BJ (cell line): Measurements from ENCODE around the gene APPL1. TPM values are rescaled to one million over a fixed set of nuclear protein-coding genes. Genes with fewer than 3 reads are reported as not detected.

ENCODE experiments used
- CTCF ChIA-PET: fragments of 350-600 bp; formaldehyde crosslinking; extraction: SDS; loops from one replicate; lab custom pipeline; 2021; ENCODE audit warnings: antibody characterized with exemption, inconsistent platforms; lab: Yijun Ruan, JAX
- POLR2A ChIA-PET: fragments of 300-600 bp; sonication (Branson Sonifier 250); formaldehyde crosslinking; extraction: SDS; loops from one replicate; lab custom pipeline; 2021; ENCODE audit warnings: antibody characterized with exemption; lab: Charles Lee
- DNase-seq: peaks from one replicate; pipeline ENCODE4 v3.0.0-alpha.2; 2011; ENCODE audit warnings: low read depth
- H3K27me3 ChIP-seq: 2 replicates; pipeline ENCODE4 v1.6.0; 2011; ENCODE audit warnings: low read length; ENCODE audit not compliant: control insufficient read depth, insufficient read depth
- H3K36me3 ChIP-seq: 2 replicates; pipeline ENCODE4 v1.5.1; 2011; ENCODE audit warnings: low read length; ENCODE audit not compliant: control insufficient read depth, insufficient read depth
- H3K4me3 ChIP-seq: 2 replicates; pipeline ENCODE4 v1.5.1; 2011; ENCODE audit warnings: low read depth, mild to moderate bottlenecking, control low read depth, low read length
- polyA plus RNA-seq: library from polyadenylated mRNA; depleted of rRNA; stranded (reverse); fragments of >200 nt; gene quantifications from 2 replicates; pipeline ENCODE4 v1.2.3, GENCODE V29; 2011
- TF ChIP-seq, protein P1 (sequence below): IDR thresholded peaks from 2 replicates; pipeline ENCODE4 v1.5.1; 2011; ENCODE audit warnings: low read depth, mild to moderate bottlenecking, control low read depth, inconsistent platforms, low read length, moderate library complexity; ENCODE audit not compliant: insufficient read depth

Gene APPL1
- polyA plus RNA-seq, 1 experiment = 14.1 TPM

DNA sequence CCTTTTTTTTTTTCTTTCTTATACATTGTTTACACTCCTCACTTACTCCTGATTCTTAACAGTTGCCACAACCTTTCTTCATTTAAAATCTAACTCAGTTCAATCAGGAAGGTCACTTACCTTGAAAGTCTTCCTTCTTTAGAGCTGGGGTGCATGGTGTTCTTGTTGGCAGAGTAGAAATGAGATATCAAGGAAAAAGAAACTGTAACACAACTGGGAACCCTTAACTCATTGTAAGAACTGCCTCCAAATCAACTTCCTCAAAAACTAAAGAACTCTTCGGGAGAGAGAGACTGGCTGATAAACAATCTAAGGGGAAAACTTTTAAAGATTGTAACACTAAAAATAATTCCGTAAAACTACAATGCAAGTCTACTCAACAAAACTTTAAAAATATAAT, 1.4 kb upstream of the APPL1 start:
- CTCF ChIA-PET = interaction anchor here (1.9 kb wide), 1 partner anchor 56 kb away, joined by 4 read pairs; no protein-coding TSS in a partner anchor
- TF ChIP-seq, protein P1, sequence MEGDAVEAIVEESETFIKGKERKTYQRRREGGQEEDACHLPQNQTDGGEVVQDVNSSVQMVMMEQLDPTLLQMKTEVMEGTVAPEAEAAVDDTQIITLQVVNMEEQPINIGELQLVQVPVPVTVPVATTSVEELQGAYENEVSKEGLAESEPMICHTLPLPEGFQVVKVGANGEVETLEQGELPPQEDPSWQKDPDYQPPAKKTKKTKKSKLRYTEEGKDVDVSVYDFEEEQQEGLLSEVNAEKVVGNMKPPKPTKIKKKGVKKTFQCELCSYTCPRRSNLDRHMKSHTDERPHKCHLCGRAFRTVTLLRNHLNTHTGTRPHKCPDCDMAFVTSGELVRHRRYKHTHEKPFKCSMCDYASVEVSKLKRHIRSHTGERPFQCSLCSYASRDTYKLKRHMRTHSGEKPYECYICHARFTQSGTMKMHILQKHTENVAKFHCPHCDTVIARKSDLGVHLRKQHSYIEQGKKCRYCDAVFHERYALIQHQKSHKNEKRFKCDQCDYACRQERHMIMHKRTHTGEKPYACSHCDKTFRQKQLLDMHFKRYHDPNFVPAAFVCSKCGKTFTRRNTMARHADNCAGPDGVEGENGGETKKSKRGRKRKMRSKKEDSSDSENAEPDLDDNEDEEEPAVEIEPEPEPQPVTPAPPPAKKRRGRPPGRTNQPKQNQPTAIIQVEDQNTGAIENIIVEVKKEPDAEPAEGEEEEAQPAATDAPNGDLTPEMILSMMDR = no peak

DNA sequence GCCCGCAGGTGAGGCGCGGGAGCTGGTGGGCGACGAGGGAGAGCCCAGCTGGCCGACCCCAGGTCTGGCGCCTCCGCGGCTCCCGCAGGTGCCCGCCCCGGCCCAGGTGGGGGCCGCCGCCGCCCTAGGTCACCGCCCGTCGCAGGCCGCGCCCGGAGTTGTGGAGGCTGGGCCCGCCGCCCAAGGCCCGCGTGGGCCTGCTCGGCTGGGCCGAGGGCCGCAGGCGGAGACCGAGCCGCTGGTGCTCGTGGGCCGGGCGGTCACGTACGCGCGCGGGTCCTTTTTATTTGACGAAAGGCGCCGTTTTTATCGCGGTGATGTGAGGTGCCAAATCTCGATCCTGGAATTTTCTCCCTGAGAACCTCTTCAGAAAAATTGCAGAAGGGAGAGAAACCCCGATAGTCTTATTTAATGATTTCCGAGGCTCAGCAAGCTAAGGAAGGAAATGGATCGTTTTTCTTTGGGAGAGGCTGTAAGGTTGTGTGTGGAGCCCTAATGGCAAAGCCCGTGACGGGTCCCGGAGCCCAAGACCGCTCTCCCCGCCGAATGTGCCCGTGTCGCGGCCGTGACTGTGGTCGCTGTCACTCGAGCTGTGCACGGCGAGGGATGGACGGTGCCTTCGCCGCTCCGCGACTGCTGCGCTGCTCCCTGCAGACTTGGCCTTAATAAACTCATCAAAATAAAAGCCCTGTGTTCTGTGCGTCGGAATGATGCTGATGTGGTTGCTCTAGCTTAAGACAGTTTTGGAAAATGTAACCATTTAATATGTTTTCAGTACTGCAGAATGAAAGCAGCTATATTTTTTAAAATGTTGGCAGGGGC, 612 bp downstream of the APPL1 start:
- CTCF ChIA-PET = interaction anchor here (0.9 to 1.5 kb wide), 3 partner anchors 58 to 233 kb away, joined by 3 to 6 read pairs (median 3); no protein-coding TSS in a partner anchor
- H3K36me3 ChIP-seq = no peaks in the 10 kb centered on the region
- POLR2A ChIA-PET = no interaction called here
- TF ChIP-seq, protein P1 = no peak
- peak overlapping the region; percentile 51 for H3K4me3 ChIP-seq
- H3K27me3 ChIP-seq = no peaks in the 10 kb centered on the region
- DNase-seq = no peak

More for the DNA sequence above, 1.4 kb upstream of the APPL1 start:
- POLR2A ChIA-PET = no interaction called here
- H3K36me3 ChIP-seq = no peaks in the 10 kb centered on the region
- H3K27me3 ChIP-seq = no peaks in the 10 kb centered on the region
- no peak overlapping the region for H3K4me3 ChIP-seq
- DNase-seq = no peak

DNA sequence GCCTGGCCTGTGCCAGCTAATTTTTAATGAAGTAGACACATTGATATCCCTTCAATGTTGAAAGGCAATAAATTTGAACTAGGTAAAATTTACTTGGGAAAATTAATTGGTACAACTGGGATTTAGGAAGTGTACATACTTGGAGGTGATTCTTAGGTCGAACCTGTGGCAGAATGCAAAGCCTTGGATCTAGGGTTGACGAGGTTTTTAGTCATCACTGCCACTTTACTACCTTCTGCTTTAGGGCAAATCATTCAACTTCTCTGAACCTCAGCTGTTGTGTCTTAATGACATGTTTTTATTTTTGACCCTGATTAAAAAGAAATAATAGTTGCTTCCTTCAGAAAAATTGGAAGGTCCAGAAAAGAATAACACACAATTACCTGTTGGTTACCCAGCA, 2.5 kb downstream of the APPL1 start:
- CTCF ChIA-PET = interaction anchor here (0.6 kb wide), 1 partner anchor 53 kb away, joined by 3 read pairs; no protein-coding TSS in a partner anchor
- TF ChIP-seq, protein P1 = no peak
- no peak for DNase-seq
- POLR2A ChIA-PET = no interaction called here
- Histone ChIP-seq H3K36me3 (no peaks in the 10 kb centered on the region), H3K27me3 (no peaks in the 10 kb centered on the region), H3K4me3 (no peak overlapping the region)

DNA sequence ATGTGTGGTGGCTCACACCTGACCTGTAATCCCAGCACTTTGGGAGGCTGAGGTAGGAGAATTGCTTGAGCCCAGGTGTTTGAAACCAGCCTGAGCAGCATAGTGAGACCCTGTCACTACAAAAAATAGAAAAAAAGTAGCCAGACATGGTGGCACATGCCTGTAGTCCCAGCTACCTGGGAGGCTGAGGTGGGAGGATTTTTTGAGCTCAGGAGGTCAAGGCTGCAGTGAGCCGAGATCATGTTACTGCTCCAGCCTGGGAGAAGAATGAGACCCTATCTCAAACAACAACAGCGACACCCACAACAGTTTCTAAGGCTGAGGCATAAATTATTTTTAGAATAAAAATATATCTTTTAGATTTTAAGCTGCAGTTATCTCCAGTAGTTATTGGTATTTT, 6.3 kb downstream of the APPL1 start:
- ChIA-PET CTCF (interaction anchor here (0.6 to 0.9 kb wide), 2 partner anchors 11 to 588 kb away, joined by 3 read pairs; no protein-coding TSS in a partner anchor), POLR2A (no interaction called here)
- TF ChIP-seq, protein P1 = no peak
- Histone ChIP-seq H3K27me3 (no peaks in the 10 kb centered on the region), H3K36me3 (no peaks in the 10 kb centered on the region; the same call in 1 of the 2 replicates), H3K4me3 (no peak overlapping the region)
- DNase-seq = no peak
